CD4-positive, alpha-beta T cell (primary cell): ENCODE data around the gene TNFRSF25. TPM values are rescaled to one million over a fixed set of nuclear protein-coding genes. Genes with fewer than 3 reads are reported as not detected.
A peak's percentile ranks its signal among the peaks of the same experiment; 100 is the strongest.
"Not testable (repeated sequence)": the region's sequence is repeated elsewhere in the genome, so short reads cannot be mapped to it uniquely, and the experiment has no call there.

Source experiments
- ATAC-seq: fragments of 200-7000 bp; cut with Tn5 transposase; one replicate; pipeline ENCODE4 v1.10.0; 2022; ENCODE audit warnings: mild to moderate bottlenecking; ENCODE audit not compliant: poor library complexity
- CTCF ChIA-PET: fragments of 350-600 bp; sonication (Branson Sonifier 250); formaldehyde crosslinking; loops from one replicate; lab custom pipeline; 2021; ENCODE audit warnings: antibody characterized with exemption, inconsistent platforms; lab: Charles Lee
- POLR2A ChIA-PET: fragments of 350-600 bp; sonication (Branson Sonifier 250); formaldehyde crosslinking; loops from one replicate; lab custom pipeline; 2021; ENCODE audit warnings: antibody characterized with exemption, inconsistent platforms; lab: Charles Lee
- DNase-seq, 14 experiments: peaks; one replicate each; pipeline ENCODE4 v3.0.0-alpha.2; 2013 to 2020; ENCODE audit warnings: mixed read lengths in 2 of 14
- H3K27ac ChIP-seq, 2 donors: one replicate each; pipeline versions ENCODE4 v1.5.1 to v1.7.0; 2013; ENCODE audit warnings: low read length in 2 of 2, low read depth in 1 of 2, mild to moderate bottlenecking in 1 of 2
- H3K27me3 ChIP-seq, 2 experiments: 1 replicate in 1 of 2; 2 replicates in 1 of 2; pipeline versions ENCODE4 v1.6.1 to v1.7.0; 2013; ENCODE audit warnings: low read length in 2 of 2, control low read depth in 1 of 2, mild to moderate bottlenecking in 1 of 2, moderate library complexity in 1 of 2; ENCODE audit not compliant: insufficient read depth in 2 of 2, control insufficient read depth in 1 of 2
- H3K36me3 ChIP-seq: one replicate; pipeline ENCODE4 v1.6.1; 2013; ENCODE audit warnings: low read length, control low read depth; ENCODE audit not compliant: insufficient read depth
- H3K4me1 ChIP-seq: one replicate; pipeline ENCODE4 v1.6.1; 2013; ENCODE audit warnings: low read length, control low read depth; ENCODE audit not compliant: insufficient read depth
- H3K4me3 ChIP-seq: one replicate; pipeline ENCODE4 v1.5.1; 2013; ENCODE audit warnings: mild to moderate bottlenecking, low read length, moderate library complexity
- H3K9me3 ChIP-seq, 2 experiments: 1 replicate in 1 of 2; 2 replicates in 1 of 2; pipeline versions ENCODE4 v1.6.1 to v1.7.0; 2013; ENCODE audit warnings: low read length in 2 of 2, mild to moderate bottlenecking in 2 of 2, control low read depth in 1 of 2, moderate library complexity in 1 of 2; ENCODE audit not compliant: control insufficient read depth in 1 of 2, insufficient read depth in 1 of 2
- H3K27ac Mint-ChIP-seq: one replicate; pipeline ENCODE4 v1.8.0; 2020; ENCODE audit warnings: mixed read lengths
- H3K27me3 Mint-ChIP-seq: one replicate; pipeline ENCODE4 v1.8.0; 2021; ENCODE audit warnings: mixed read lengths
- H3K36me3 Mint-ChIP-seq: one replicate; pipeline ENCODE4 v1.8.0; 2021; ENCODE audit warnings: low read depth, mixed read lengths
- H3K4me1 Mint-ChIP-seq: one replicate; pipeline ENCODE4 v1.8.0; 2021; ENCODE audit warnings: low read depth, mixed read lengths
- H3K4me3 Mint-ChIP-seq: one replicate; pipeline ENCODE4 v1.8.0; 2020; ENCODE audit warnings: mild to moderate bottlenecking, mixed read lengths
- H3K9me3 Mint-ChIP-seq: one replicate; pipeline ENCODE4 v1.8.0; 2020; ENCODE audit warnings: mixed read lengths
- intact Hi-C, 2 experiments: fragments of 100-400 bp; cut with DNase I in 1 of 2; cut with micrococcal nuclease in 1 of 2; formaldehyde crosslinking; loops; one replicate each; pipeline versions ENCODE4 v1.15.1 to v1.9.0; 2023 to 2025; cut with DNase I, micrococcal nuclease
- total RNA-seq, 174 experiments: library from RNA in 2 of 174; stranded (reverse) in 2 of 174; gene quantifications; one replicate each; pipeline ENCODE4 v1.2.3 and lab custom pipeline; 2021 to 2026
- TF ChIP-seq, protein P1 (sequence below): fragments of 200-600 bp; IDR thresholded peaks from one replicate; pipeline ENCODE4 v1.8.0; 2022; ENCODE audit warnings: antibody characterized with exemption, mild to moderate bottlenecking

The TNFRSF25 gene
- total RNA-seq, 2 experiments from 2014 or later: 220 to 225 TPM

DNA sequence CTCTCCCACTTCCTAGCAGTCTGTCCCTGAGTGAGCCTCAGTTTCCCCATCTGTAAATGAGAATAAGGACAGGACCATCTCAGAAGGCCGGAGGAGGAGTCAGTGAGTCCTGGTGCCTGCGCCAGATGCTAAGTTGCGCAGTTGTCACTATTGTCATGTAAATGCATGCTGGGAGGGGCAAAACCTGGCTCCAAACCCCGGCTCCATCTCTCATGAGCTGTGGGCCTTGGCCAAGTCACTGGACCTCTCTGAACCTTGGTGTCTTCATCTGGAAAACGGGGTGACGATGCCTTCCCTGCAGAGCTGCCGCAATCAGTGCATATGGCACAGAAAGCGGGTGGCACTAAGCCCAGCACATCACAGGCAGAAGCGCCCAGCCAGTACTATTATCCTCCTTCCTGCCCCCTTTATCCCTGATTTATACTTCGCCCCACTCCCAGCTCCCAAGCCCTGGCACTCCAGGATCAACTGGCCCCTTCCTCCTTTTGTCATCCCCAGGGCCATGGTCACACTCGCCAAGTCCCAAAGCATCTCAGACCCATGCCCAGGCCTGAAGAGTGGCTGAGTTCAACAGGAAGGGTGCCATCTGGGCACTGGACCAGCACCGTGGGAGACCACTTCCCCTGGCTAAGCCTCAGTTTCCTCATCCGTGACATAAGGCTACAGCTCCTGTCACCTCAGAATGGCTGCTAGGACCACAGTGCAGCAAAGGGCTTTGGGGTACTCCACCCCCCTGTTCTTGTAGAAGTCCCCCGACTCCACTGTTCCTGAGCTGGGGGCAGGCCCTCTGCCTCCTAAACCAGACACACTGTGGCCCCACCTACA, 29.8 kb upstream of the TNFRSF25 start:
- Histone ChIP-seq H3K4me1 (peaks cover 55% of the 10 kb centered on the region), H3K4me3 (no peak overlapping the region), H3K9me3 (no peaks in the 10 kb centered on the region), H3K27me3 (no peaks in the 10 kb centered on the region), H3K36me3 (no peaks in the 10 kb centered on the region), H3K27ac (no peak overlapping the region)
- no peak for DNase-seq
- Mint-ChIP-seq H3K36me3 (no peaks in the 10 kb centered on the region), H3K4me3 (peak overlapping the region; percentile 67), H3K9me3 (no peaks in the 10 kb centered on the region), H3K4me1 (peaks cover 40% of the 10 kb centered on the region), H3K27me3 (peaks cover 4% of the 10 kb centered on the region), H3K27ac (no peak overlapping the region)
- ATAC-seq: no peak
- TF ChIP-seq, protein P1, sequence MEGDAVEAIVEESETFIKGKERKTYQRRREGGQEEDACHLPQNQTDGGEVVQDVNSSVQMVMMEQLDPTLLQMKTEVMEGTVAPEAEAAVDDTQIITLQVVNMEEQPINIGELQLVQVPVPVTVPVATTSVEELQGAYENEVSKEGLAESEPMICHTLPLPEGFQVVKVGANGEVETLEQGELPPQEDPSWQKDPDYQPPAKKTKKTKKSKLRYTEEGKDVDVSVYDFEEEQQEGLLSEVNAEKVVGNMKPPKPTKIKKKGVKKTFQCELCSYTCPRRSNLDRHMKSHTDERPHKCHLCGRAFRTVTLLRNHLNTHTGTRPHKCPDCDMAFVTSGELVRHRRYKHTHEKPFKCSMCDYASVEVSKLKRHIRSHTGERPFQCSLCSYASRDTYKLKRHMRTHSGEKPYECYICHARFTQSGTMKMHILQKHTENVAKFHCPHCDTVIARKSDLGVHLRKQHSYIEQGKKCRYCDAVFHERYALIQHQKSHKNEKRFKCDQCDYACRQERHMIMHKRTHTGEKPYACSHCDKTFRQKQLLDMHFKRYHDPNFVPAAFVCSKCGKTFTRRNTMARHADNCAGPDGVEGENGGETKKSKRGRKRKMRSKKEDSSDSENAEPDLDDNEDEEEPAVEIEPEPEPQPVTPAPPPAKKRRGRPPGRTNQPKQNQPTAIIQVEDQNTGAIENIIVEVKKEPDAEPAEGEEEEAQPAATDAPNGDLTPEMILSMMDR: no peak
- ChIA-PET POLR2A (interaction anchor here (0.9 kb wide), 1 partner anchor 106 kb away, joined by 3 read pairs; no protein-coding TSS in a partner anchor), CTCF (interaction anchor here (1.2 to 1.7 kb wide), 3 partner anchors 10 to 150 kb away, joined by 3 to 4 read pairs (median 3); no protein-coding TSS in a partner anchor)
- intact Hi-C loops: no loop called here

DNA sequence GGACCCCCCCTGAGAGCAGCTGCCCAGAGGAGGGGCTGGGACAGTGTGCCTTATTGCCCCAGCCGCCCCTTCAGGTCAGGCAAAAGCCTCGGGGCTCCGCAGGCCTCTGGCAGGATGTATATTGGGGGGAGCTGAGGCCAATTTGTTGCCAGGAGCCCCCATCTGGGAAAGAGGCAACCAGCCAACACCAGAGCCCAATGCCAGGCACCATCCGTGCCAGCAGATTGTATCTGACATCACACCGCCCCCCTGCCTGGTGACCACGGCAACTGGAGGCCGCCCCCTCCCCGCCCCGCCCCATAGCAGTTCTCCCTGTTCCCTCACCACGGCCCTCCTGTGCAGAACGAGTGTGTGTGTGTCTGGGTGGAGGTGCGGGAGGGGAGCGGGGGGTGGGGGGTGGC, 29.1 kb upstream of the TNFRSF25 start:
- Mint-ChIP-seq H3K4me3 (no peak overlapping the region), H3K36me3 (no peaks in the 10 kb centered on the region), H3K4me1 (peaks cover 40% of the 10 kb centered on the region), H3K9me3 (no peaks in the 10 kb centered on the region), H3K27me3 (peaks cover 4% of the 10 kb centered on the region), H3K27ac (no peak overlapping the region)
- Histone ChIP-seq H3K9me3 (no peaks in the 10 kb centered on the region), H3K4me3 (no peak overlapping the region), H3K27me3 (no peaks in the 10 kb centered on the region), H3K27ac (no peak overlapping the region), H3K4me1 (peaks cover 62% of the 10 kb centered on the region), H3K36me3 (no peaks in the 10 kb centered on the region)
- ChIA-PET CTCF (interaction anchor here (1.2 to 1.7 kb wide), 2 partner anchors 9 to 151 kb away, joined by 3 read pairs; no protein-coding TSS in a partner anchor), POLR2A (no interaction called here)
- TF ChIP-seq, protein P1: no peak
- intact Hi-C loops: no loop called here
- DNase-seq: peak in 3 of 14 experiments; percentile 32 to 55 (median 49)
- ATAC-seq: peak; percentile 15

DNA sequence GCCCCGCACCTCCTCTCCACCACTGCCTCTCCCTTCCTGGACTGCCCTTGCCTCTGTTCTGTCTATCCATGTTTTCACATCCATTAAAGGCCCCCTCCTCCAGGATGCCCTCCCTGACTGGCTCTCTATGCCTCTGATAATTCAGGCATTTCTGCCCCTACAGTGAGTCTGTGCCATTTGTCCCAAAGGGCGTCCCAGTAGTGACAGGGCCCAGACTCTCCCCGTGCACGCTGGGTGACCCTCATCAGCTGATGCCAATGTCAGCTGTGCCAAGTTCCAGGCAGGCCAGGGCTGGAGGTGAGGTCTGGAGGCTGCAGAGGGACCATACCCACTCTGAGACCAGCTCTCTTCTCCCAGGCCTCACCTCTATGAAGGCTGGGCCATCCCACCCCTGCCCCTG, 28.7 kb upstream of the TNFRSF25 start:
- TF ChIP-seq, protein P1: no peak
- Histone ChIP-seq H3K27me3 (no peaks in the 10 kb centered on the region), H3K27ac (no peak overlapping the region), H3K4me3 (no peak overlapping the region), H3K9me3 (no peaks in the 10 kb centered on the region), H3K36me3 (no peaks in the 10 kb centered on the region), H3K4me1 (peaks cover 66% of the 10 kb centered on the region)
- Mint-ChIP-seq H3K27ac (no peak overlapping the region), H3K36me3 (no peaks in the 10 kb centered on the region), H3K27me3 (peaks cover 4% of the 10 kb centered on the region), H3K4me1 (peaks cover 40% of the 10 kb centered on the region), H3K9me3 (no peaks in the 10 kb centered on the region), H3K4me3 (no peak overlapping the region)
- ChIA-PET POLR2A (no interaction called here), CTCF (interaction anchor here (1.2 to 1.7 kb wide), 2 partner anchors 8 to 152 kb away, joined by 3 read pairs; no protein-coding TSS in a partner anchor)
- DNase-seq (no peak), ATAC-seq (no peak)
- intact Hi-C loops: no loop called here

DNA sequence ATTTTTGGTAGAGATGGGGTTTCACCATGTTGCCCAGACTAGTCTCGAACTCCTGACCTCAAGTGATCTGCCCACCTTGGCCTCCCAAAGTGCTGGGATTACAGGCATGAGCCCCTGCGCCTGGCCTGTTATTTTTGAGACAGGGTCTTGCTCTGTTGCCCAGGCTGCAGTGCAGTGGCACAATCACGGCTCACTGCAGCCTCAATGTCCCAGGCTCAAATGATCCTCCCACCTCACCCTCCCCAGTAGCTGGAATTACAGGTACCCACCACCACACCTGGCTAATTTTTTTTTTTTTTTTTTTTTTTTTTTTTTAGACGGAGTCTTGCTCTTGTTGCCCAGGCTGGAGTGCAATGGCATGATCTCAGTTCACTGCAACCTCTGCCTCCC, 27.9 kb upstream of the TNFRSF25 start:
- H3K4me3 Mint-ChIP-seq, POLR2A ChIA-PET, H3K27ac ChIP-seq, H3K27me3 ChIP-seq, H3K36me3 ChIP-seq, H3K36me3 Mint-ChIP-seq, H3K9me3 Mint-ChIP-seq, H3K27me3 Mint-ChIP-seq, DNase-seq, H3K9me3 ChIP-seq, intact Hi-C loops, ATAC-seq, H3K4me3 ChIP-seq: not testable (repeated sequence)
- CTCF ChIA-PET: interaction anchor here (1.5 kb wide), 1 partner anchor 60 kb away, joined by 4 read pairs; the partner anchor contains the start of gene NOL9
- H3K27ac Mint-ChIP-seq: peak overlapping the region; percentile 65
- peaks cover 40% of the 10 kb centered on the region for H3K4me1 Mint-ChIP-seq
- peaks cover 69% of the 10 kb centered on the region for H3K4me1 ChIP-seq
